Chondrocyte (in vitro differentiated cells): ENCODE data around the gene ARGLU1. TPM values are rescaled to one million over a fixed set of nuclear protein-coding genes. Genes with fewer than 3 reads are reported as not detected.

Experiments
- DNase-seq: peaks from one replicate; pipeline ENCODE4 v3.0.0; 2021; ENCODE audit warnings: mixed read lengths, low spot score
- H3K27ac Mint-ChIP-seq: one replicate; pipeline ENCODE4 v1.8.0; 2021; ENCODE audit warnings: mild to moderate bottlenecking, moderate library complexity, mixed read lengths; ENCODE audit not compliant: unreplicated experiment
- H3K27me3 Mint-ChIP-seq: 2 replicates; pipeline ENCODE4 v1.8.0; 2021; ENCODE audit warnings: low read depth, mixed read lengths
- H3K36me3 Mint-ChIP-seq: 2 replicates; pipeline ENCODE4 v1.8.0; 2021; ENCODE audit warnings: low read depth, mixed read lengths
- H3K4me1 Mint-ChIP-seq: 2 replicates; pipeline ENCODE4 v1.8.0; 2021; ENCODE audit warnings: low read depth, mild to moderate bottlenecking, mixed read lengths
- H3K4me3 Mint-ChIP-seq: one replicate; pipeline ENCODE4 v1.8.0; 2021; ENCODE audit warnings: mild to moderate bottlenecking, moderate library complexity, mixed read lengths; ENCODE audit not compliant: unreplicated experiment
- H3K9me3 Mint-ChIP-seq: 2 replicates; pipeline ENCODE4 v1.8.0; 2021; ENCODE audit warnings: low read depth, mixed read lengths
- total RNA-seq: library from RNA; stranded (reverse); gene quantifications from 3 replicates; pipeline ENCODE4 v1.2.1, GENCODE V29; 2021
- TF ChIP-seq, protein P1 (sequence below): fragments of 200-600 bp; sonication (generic); IDR thresholded peaks from 2 replicates; pipeline ENCODE4 v1.5.0; 2021; ENCODE audit warnings: antibody characterized with exemption, mild to moderate bottlenecking, moderate library complexity

The ARGLU1 gene
- total RNA-seq, 1 donor from 2014 or later, result 48.5 TPM

DNA sequence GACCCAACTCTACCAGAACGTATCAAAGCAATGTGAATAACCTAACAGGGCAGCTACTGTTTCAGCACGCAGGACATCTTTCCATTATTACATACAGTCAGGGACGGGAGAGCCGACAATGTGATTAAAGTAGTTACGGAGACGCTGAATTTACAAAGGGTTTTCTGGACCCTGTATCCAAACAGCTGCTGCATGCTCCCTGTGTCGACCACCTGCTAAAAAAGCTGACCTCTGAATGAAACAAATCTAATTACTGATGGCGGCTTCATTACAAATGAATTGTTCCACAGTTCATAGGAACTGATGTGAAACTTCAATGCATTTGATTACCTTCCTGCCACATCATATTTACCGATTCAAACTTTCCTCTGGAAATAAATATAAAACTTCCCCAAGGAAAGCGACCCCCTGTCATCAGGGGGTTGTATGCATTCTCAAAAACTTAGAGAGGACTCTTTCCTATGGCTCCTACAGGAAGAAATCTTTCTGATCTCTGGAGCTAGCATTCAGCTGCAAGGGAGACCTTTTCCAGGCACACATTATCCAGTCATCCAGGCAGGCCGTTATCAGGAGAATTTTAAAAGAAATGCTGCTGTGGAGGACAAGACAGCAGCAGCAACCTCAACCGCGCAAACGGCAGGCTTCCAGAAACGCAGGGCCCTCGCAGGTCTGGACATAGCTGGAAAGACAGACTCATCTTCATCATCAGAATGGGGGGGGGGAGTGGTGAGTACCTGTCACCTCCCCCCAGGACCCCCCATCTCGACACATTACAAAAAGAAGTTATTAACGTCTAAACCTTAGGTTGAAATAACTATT, 35.6 kb downstream of the ARGLU1 start:
- Mint-ChIP-seq H3K4me3 (peak overlapping the region; percentile 92), H3K9me3 (no peaks in the 10 kb centered on the region), H3K27ac (peak overlapping the region; percentile 94), H3K36me3 (no peaks in the 10 kb centered on the region), H3K4me1 (peaks cover 59% of the 10 kb centered on the region), H3K27me3 (no peaks in the 10 kb centered on the region)
- TF ChIP-seq, protein P1, sequence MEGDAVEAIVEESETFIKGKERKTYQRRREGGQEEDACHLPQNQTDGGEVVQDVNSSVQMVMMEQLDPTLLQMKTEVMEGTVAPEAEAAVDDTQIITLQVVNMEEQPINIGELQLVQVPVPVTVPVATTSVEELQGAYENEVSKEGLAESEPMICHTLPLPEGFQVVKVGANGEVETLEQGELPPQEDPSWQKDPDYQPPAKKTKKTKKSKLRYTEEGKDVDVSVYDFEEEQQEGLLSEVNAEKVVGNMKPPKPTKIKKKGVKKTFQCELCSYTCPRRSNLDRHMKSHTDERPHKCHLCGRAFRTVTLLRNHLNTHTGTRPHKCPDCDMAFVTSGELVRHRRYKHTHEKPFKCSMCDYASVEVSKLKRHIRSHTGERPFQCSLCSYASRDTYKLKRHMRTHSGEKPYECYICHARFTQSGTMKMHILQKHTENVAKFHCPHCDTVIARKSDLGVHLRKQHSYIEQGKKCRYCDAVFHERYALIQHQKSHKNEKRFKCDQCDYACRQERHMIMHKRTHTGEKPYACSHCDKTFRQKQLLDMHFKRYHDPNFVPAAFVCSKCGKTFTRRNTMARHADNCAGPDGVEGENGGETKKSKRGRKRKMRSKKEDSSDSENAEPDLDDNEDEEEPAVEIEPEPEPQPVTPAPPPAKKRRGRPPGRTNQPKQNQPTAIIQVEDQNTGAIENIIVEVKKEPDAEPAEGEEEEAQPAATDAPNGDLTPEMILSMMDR, result no peak
- no peak for DNase-seq

DNA sequence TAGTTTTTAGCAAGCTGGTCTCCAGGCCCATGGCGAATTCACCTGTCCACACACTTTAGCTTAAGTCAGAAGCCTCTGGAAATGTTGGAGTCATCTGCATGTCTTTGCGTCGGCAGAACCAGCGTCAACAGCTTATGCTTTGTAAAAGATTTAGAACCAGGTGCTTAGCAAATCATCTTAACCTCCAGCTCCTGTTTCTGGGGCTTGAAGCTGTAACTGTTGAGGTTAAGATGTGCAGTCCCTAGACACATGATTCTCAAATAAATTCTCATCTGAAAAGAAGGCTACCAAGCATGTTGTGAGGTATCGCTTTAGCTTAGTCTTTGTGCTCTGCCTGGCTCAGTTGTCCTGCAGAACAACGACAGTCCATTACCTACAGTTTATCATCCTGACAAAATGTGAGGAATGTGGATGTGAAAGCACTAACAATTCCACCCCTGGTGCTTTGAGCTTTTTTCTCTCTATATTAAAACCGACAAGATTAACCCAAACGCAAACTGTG, 36.9 kb downstream of the ARGLU1 start:
- Mint-ChIP-seq H3K27me3 (no peaks in the 10 kb centered on the region), H3K4me3 (peak overlapping the region; percentile 92), H3K9me3 (no peaks in the 10 kb centered on the region), H3K36me3 (no peaks in the 10 kb centered on the region), H3K27ac (peak overlapping the region; percentile 74), H3K4me1 (peaks cover 66% of the 10 kb centered on the region)
- DNase-seq, result no peak
- TF ChIP-seq, protein P1, result no peak

DNA sequence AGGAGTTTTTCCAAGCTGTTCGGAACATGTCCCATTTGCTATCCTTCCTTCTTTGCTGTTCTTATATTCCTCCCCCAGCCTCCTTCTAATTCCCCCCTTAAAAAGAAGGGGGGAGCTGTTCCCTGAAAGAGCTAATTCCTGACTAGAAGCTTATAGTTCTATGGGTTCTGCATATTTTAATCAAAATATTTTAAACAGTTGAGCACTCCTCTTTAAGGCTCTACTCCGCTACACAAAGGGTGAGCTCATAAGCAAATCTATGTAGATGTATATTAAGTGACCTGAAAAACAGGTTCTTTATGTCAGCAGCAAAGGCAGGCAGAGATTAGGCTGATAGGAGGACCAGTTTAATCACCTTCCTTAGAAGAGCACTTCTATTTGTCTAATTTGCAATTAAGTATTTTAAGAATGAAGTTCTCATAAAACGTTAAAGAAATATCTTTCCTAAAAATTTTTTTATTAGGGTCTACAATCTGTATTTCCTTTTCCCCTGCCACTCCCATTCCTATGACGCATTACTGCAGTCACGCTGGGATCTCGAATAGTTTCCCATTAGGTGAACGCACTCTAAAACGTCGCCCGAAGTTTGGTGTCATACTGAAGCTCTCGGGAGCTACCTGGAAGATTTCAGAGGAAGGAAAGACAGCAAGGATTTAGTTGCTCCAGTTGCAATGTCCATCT, 37.6 kb downstream of the ARGLU1 start:
- Mint-ChIP-seq H3K36me3 (no peaks in the 10 kb centered on the region), H3K27me3 (no peaks in the 10 kb centered on the region), H3K27ac (peak overlapping the region; percentile 74), H3K4me1 (peaks cover 71% of the 10 kb centered on the region), H3K9me3 (no peaks in the 10 kb centered on the region), H3K4me3 (peak overlapping the region; percentile 26)
- DNase-seq, result no peak
- TF ChIP-seq, protein P1, result no peak

DNA sequence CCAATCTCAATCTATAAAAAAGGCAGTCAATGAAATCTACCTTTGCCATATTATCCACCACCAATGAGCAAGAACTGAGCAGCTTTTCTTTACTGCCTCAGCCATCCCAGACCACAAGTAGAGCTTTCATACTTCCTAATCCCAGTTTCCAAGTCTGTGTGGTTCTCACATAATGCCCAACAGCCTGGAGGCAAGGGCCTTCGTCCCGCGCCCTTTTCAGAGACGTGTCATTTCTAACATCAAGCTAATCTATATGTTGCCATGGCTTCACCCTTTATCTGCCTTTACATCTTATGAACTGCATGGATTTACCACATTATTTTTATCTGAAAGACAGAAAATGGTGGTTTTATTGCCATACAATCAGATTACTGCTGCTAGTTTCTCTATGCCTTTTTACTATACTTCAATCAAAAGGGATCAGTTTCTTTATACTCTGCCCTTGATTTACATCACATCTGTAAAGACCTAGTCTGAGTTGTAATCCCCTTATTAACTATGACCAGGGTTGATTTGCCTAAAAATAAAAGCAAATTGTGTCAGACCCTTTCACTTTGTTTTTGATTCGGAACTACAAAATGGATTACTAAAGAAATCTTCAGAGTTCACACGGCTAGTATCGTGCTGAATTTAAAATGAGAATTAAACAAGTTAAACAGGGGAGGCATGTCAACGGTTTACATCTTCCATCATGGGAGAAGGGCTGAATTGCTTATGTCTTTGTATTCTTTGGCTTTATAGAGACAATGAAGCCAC, 38.3 kb downstream of the ARGLU1 start:
- H3K9me3 Mint-ChIP-seq, result no peaks in the 10 kb centered on the region
- DNase-seq, result no peak
- H3K27me3 Mint-ChIP-seq, result no peaks in the 10 kb centered on the region
- TF ChIP-seq, protein P1, result no peak
- peak overlapping the region; percentile 77 for H3K27ac Mint-ChIP-seq
- H3K4me1 Mint-ChIP-seq, result peaks cover 72% of the 10 kb centered on the region
- H3K4me3 Mint-ChIP-seq, result peak overlapping the region; percentile 8
- H3K36me3 Mint-ChIP-seq, result no peaks in the 10 kb centered on the region
